ENCODE data around the gene NPC2.

NPC2 gene

DNA sequence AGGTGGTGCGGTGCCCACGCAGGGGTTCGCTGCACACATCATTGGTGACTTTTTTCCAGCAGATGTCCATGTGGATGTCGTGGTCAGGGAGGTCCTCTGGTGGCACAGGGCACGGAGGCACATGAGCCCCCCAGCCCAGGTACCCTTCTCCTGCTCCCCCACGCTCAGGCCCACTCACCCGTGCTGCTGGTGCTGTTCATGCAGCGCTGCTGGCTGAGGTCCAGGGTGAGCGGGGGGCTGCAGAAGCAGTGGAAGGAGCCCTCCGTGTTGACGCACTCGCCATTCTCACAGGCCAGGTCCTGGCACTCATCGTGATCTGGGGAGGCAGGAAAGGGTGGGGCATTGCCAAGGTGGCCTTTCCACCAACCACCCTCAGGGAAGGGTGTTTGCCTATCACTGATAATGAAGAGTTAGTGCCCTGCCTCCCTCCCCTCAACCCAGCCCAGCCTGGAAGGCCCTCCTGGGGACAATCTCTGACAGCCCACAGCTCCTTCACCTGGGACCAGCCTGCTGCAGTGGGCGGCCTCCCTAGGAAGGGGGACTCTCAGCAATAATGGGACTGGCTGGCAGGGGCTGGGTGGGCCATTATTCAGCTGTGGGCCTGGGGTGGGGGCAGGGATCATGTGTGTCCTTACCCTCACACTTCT, 10.3 kb upstream of the NPC2 start:
- DNase-seq (ENCODE audit: low read depth in 2 of 2), result no peak

DNA sequence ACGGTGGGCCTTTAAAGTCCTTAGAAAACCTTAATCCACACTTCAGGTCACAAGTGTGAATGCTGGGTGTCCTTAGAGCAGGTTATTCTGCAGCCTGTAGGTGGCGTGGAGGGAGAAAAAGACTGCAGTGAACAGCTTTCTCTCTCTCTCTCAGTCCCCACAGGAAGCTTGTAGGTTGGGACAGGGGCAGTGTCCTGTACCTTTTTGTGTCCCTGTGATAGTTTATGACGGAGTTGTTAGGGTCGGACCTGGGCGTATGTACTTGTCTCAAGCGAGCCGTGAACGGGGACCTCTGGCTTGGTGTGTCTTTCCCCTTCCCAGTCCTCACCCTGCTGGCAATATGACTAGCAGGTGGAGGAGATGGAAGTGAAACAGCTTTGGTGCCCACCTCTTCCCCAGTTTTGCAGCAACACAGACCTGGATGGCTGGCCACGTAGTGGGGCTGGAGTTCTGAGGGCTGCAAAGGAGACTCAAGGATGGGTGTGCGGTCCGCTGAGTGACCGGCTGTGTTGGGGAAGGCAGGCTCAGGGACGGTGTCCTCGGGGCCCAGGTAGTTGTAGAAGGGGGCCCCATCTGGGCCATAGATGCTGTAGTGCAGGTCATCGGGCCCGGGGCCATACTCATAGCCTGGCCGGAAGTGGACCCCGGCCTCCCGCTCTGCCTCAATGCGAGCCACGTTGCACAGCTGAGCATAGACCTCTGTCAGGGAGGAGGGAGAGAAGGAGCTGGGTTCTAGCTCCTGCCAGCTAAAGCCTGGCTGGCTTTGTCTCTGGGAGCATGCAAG, 9.3 kb upstream of the NPC2 start:
- DNase-seq (ENCODE audit: low read depth in 2 of 2), result no peak

DNA sequence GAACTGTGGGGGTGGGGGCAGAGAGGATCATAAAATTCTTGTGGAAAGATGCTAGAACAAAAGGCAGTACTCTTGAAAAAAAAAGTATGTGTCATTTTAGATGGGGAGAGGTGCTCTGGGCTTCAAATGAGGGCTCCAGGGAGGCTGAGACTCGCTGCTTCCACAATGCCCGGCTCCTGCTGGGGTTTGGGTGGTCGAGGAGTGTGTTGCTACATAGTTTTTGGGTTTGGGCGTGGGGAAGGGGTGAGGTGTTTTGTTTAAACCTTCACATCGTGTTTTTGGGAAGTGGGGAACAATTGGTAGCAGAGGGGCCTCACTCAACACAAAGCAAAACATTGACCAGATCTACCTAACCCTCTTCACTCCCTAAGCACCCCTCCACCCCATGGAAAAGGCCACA, 8.6 kb upstream of the NPC2 start:
- no peak for DNase-seq (ENCODE audit: low read depth in 2 of 2)

DNA sequence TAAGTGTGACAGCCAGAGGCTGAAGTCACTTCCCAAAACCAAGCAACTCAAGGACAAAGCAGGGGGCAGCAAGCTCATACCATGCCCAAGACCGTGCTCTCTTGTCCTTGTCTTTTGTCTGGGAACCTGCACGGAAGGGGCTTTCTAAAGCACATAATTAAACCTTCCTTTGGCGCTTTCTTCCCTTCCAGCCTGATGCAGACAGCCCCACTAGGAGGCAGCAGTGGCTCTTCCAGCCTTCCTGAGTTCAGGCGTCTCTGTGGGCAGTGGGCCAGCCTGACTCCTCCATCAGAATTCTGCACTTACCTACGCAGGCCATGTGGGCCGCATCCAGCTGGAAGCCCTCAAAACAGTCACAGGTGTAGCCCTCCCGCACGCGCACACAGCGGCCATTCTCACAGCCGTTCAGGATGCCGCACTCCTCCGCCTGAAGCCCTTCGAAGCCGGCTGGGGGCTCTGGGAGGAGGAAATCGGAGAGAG, 8.1 kb upstream of the NPC2 start:
- DNase-seq (ENCODE audit: low read depth in 2 of 2), result no peak

DNA sequence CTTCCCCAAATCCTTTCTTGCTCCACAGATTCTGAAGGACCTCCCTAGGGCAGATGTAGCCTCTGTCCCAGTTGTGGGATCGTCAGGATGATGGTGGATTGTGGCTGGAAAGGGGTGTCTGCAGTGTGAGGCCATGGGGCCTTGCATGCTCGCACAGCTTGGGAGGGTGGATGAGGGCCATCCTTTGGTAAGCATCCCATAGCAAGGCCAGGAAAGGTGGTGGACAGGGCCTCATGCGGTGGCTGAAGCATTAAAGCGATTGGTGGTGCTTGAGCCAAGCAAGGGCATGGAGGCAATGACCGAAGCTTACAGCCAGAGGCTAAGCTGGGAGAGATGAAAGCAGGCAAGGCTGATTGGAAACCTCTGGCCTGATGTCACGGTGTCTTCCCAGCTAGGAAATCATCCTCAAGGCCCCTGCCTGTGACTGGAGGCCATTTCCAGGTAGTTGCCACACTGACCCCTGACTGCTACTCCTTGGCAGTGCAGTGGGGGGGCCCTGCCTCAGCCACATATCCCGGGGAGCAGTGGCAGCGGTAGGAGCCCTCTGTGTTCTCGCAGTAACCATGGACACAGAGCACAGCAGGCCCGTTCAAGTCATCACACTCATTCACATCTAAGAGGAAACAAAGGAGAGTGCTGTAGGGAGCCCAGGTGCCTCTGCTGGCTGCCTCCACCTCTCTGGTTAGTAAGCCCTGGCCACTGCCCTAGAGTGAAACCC, 7.5 kb upstream of the NPC2 start:
- DNase-seq (ENCODE audit: low read depth in 2 of 2), result no peak

DNA sequence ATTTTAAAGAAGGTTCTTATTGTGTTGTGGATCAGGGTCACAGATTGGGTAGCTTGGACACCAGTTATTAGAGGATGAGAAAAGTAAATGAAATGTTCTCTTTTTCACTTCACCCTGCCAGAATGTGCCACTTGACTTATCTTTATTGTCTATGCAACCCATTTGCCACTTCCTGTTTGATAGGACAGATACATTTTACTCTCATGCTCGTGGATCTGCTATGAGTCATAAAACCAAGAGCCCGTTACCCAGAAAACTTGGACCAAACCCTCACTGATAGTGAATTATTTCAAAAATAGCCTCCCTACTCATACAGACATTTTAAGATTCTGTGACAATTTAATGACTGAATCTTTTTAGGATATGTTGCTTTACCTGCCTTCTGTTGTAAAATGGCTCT, 2.3 kb upstream of the NPC2 start:
- DNase-seq (ENCODE audit: low read depth in 2 of 2), result no peak

DNA sequence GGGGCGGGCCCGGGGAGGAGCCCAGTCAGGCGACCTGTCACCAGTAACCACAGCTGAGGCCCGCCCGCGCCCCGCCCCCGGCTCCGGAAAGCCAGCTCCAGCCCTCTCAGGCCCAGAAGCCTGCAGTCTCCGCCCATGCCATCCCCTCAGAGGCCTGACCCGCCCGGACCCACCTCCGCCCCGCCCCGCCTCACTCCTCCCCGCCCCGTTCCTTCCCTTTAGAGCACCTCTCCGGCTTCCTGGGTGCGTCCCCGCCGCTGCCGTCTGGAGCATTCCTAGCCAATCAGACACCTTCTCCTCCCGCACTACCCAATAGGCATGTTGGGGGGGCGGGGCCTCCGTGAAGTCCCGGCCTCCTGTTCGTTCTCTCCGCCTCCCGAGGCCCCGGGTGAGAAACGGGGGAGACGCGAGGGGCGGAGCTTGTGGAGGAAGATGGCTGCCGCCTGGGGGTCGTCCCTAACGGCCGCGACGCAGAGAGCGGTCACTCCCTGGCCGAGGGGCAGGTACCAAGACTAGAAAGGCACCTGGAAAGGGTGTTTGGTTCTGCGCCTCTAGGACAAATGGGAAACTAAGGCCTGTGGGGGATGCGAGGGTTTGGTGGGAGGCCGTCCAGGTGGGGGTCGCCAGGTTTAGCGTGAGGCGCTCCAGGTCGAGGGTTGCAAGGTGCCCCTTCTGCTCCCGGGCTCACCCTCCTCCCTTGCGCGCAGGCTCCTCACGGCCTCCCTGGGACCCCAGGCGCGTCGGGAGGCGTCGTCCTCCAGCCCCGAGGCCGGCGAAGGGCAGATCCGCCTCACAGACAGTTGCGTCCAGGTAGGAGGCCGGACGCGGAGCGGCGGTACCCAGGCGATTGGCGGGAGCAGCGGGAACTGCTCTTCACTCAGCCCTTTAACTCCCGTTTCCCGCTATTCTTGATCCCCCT, 497 bp upstream of the NPC2 start, which contains the start of gene ISCA2:
Gene ISCA2, plus strand, starts transcription at position 423 of the 919 bp plus-strand sequence. Its CDS starts 10 bp downstream, at position 433.
- peak; percentile 99 to 100 for DNase-seq (ENCODE audit: low read depth in 2 of 2)

DNA sequence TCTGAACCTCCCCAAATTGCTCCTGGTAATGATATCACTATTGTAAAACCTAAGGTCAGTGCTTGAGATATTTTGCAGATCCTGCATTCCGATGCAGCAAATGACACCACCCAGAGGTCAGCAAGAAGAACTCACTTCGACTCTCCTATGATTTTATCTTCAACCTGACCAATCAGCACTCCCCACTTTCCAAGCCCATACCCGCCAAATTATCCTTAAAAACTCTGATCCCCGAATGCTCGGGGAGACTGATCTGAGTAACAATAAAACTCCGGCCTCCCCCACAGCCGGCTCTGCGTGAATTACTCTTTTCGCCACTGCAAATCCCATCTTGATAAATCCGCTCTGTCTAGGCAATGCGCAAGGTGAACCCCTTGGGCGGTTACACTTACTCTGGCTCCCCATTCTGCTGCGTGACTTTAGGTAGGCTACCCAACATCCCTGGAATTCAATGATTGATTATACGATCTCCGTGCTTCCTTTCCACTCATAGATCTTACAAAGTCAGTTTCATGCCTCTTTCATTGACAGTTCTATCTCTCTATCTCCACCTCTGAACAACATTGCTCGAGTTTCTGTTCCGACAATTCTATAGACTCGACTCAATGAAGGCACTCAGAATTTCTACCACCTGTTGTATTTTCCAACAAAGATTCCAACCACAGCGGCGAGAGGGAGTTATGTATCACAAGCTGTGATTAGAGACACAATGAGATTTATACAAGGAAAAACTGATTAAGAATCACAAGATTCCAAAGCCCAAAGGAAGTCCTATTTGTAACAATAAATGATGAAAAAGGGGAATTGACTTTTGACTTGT, 939 bp downstream of the NPC2 start:
- DNase-seq (ENCODE audit: low read depth in 2 of 2), result no peak

DNA sequence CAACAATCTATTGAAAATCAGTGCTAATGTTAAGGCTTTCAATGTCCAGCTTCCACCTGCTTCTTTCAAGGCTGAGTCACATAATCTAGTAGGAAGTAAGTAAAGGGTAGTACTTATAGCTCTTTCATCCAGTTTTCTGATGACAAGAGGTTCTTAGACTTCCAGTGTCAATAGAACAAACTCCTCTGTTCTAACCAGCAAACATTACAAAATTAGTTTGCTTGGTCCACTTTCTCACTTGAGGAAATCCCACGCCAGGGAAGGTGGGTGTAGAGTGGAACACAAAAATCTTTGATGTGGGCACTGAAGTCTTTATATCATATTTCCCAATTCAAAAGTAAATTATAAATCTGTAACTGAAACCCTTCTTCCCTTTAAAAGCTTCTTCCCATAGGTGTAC, 2.6 kb downstream of the NPC2 start:
- no peak for DNase-seq (ENCODE audit: low read depth in 2 of 2)

DNA sequence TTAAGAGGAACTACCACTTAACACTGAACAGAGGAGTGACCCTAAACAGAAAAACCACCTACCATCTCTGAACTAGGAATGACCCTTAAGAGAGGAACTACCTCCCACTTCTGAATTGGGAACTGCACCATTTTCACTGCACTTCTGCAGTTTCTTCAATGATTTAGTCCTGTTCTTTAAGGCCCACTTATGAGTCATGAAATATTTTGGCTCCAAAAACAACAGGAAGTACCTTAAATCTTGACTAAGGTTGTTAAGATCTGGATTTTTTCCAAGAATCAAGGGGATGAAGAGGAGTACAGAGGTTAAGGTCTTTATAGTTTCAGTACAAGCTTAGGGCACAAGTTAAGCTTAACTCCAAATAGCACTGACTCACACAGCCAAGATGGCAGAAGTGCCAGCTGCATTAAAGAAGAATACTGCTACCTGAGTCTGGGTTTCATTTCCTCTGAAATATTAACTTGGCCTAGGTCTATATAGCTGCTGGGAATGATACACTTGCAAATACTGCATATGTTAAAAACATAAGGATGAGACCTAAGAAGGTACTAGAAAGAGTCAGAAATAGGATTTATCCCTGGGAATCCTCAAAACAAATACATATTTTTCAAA, 4.2 kb downstream of the NPC2 start:
- no peak for DNase-seq (ENCODE audit: low read depth in 2 of 2)

DNA sequence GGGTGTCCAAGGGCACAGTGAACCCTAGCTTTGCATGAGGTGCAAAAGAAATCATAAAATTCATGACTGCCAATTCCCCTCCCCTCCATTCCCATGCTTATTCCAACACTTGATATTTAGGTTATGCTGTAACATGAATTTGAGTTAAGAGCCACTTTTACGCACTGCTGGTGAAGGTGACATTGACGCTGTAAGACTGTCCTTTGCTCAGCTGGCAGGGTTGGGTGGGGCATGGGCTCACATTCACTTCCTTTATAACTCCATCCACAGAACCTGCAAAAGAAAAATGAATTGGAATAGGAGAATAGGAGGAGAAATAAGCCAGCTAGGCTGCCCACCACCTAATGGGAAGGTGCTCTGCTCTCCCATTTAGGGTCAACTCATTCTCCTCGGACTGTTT, 6.9 kb downstream of the NPC2 start:
- no peak for DNase-seq (ENCODE audit: low read depth in 2 of 2)

DNA sequence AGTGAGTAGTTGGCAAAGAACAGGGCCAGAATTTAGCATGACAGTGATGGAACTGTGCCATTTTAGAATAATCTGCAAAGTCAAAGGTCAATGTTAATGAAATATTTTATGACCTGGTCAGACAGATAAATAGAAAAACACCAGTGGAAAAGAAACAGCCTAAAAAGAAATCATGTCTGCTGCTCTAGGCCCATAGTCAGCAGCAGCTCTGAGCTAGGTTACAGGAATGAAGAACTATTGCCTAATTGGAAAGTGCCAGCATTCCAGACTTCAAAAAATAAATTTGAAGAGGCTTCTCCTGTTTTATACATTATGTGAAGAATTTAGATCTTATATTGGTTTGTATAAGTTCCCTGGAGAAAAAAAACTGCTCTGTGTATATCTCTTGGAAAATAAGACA, 9.8 kb downstream of the NPC2 start:
- no peak for DNase-seq (ENCODE audit: low read depth in 2 of 2)

DNA sequence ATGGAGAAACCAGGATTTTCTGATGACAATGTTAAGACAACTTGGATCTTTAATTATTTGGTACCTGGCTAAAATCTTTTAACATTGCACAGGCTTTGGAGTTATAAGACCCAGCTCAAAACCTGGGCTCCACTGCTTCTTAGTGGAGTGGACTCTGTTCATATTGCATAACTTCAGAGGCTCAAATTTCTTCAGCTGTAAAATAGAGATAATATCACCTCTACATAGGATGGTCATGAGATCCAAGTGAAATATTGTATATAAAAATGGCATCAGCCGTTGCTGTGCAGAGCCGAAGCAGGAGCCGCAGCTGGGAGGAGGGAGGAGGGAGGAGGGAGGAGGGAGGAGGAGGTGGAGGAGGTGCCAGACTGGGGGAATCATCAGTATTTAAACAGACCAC, 10.5 kb downstream of the NPC2 start:
- DNase-seq (ENCODE audit: low read depth in 2 of 2), result no peak

DNA sequence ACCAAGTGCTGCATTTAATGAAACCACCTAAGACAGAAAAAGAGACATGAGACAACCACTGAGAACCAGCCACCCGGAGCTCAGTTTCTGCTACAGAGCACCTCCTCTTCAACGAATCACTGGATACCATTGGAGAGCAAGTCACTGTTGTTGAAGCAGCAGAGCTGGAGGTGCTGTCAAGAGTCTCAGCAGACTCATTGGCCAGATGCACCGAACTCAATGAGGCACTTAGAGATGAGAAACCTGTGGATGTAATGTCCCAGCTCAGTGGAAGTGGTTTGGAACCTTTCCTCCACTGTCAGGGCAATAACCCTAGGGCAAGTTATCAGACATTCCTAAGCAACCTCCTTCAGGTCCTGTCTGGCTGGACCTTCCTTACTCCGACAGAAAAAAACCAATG, 13.1 kb downstream of the NPC2 start:
- DNase-seq (ENCODE audit: low read depth in 2 of 2), result no peak

DNA sequence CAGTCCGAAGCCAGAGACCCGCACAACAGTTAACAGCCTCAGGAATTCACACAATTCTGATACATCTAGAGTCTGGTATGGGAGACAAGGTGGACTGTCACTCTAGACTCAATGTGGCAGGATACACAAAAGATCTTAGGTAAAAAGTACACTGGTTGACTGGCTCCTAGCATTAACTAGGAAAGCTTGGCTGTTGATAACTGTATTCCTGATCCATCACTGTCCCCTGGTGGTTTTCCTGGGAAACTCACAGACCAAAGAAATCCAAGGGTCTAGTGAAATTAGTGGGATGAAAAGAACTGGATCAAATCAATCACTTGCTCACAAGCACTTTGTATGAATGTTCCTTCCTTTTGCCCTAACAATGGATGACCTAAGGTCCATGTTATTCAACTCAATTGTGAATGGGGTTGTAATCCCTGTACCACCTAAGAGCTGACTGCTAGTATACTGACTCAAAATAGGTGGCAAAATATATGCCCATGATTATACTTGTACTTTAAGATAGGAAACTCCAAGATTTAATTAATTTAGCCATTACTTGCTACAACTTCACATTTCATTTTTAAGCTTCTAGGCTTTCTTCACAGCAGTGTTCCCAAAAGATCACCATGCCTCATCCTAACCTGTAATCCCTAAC, 14.0 kb downstream of the NPC2 start:
- DNase-seq (ENCODE audit: low read depth in 2 of 2), result no peak

DNA sequence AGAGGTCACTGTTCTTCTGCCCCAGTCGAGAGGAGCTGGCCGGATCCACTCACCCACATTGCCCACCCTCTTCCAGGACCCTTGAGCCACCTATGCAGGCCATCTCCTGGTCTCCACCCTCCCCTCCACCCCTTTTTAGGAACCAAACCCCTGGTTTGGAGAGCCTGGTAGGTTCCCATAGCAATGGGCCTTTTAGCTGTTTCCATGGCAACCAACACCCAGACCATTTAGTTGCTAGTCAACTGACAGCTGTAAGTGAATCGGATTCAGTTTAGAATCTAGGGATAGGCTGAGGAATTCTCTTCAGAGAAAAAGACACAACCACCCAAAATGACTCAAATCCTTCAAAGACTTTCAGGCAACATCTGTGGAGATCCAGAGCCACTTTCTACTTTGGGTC, 16.5 kb downstream of the NPC2 start:
- no peak for DNase-seq (ENCODE audit: low read depth in 2 of 2)

DNA sequence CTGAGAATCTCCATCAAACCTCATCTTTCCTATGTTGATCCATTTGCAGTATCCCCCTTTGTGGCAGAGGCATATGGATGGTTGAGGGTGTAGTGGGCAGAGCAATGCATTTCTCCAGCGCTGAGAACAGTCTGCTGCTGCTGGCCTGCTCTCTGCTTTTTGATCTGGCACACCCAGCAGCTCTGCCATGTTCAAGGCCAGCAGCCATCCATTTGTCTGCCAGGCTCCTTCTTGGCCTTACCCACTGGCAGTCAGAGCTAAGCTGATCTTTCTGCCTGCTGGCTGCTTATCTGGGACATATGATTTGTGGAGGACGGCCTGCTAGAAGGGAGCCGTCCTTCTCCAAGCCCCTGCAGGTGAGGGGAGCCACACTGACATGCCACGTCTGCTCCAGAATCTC, 17.0 kb downstream of the NPC2 start:
- no peak for DNase-seq (ENCODE audit: low read depth in 2 of 2)

DNA sequence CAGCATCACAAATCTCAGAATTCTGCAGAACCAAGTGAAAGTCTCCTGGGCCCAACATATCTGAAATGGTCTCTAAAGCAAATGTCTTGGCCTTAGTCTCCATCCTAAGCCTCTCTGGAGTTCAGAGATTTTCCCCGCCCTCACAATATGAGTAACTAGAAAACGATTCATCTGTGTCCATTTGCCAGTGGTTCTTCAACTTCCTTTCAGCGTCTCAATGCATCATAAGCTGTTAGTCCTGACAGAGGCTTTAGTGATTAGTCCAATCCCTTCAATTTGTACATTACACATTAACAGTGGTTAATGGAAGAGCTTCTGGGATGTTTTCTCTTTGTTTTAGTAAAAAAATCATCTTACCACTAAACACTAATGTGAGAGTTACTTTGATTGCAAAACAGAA, 17.4 kb downstream of the NPC2 start:
- DNase-seq (ENCODE audit: low read depth in 2 of 2), result no peak

DNA sequence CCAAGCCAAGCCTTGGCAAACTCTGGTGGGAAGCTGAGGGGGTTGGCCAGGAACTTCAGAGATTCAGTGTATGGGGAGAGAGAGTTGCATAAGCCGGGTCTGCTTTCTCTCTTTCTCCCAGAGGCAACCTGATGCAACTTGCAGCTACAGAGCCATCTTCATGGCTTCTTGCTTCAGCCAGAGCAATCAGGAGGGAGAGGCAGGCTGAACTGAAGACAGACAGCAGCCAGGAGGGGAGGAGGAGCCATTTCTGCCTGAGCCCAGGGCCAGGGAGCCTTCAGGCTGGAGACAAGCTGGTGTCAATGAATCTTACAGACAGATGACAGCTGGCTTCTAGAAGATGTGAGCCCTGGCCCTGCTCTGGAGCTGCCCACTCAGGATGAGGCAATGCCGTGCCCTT, 18.7 kb downstream of the NPC2 start:
- no peak for DNase-seq (ENCODE audit: low read depth in 2 of 2)

DNA sequence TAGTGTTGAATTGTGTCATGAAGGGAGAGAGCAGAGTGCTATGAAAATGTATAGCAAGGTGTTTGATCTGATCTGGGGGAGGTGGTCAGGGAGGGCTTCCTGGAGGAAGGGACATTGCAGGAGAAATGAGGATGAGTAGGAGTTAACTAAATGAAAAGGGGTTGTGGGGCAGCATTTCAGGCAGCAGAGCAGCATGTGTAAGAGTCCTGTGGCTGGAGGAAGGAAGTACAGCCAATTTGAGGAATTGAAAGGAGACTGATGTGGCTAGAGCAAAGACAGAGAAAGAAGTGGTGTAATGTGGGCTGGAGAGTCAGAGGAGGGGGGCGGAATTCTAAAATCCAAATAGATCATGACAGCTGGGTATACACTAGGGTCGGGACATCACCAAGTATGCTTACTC, 20.5 kb downstream of the NPC2 start:
- DNase-seq (ENCODE audit: low read depth in 2 of 2), result no peak
